Panc1 (cell line): ENCODE measurements around the gene DBP. TPM values are rescaled to one million over a fixed set of nuclear protein-coding genes. Genes with fewer than 3 reads are reported as not detected.

Source experiments
- ATAC-seq: fragments of 200-7000 bp; cut with Tn5 transposase; 2 replicates; pipeline ENCODE4 v1.9.1; 2020; ENCODE audit warnings: mild to moderate bottlenecking, moderate library complexity
- BruUV-seq: library from RNA; stranded (reverse); fragments of 400-500 nt; replicated peaks from 2 replicates; lab custom pipeline; 2021; lab: Mats Ljungman, UMichigan
- CTCF ChIA-PET: fragments of 300-600 bp; sonication (Branson Sonifier 250); formaldehyde crosslinking; loops from one replicate; lab custom pipeline; 2022; ENCODE audit warnings: antibody characterized with exemption; lab: Charles Lee
- POLR2A ChIA-PET: fragments of 300-600 bp; sonication (Branson Sonifier 250); formaldehyde crosslinking; loops from one replicate; lab custom pipeline; 2022; ENCODE audit warnings: antibody characterized with exemption; lab: Charles Lee
- DNase-seq: peaks from one replicate; pipeline ENCODE4 v3.0.0-alpha.2; 2010; ENCODE audit warnings: low read depth, low spot score
- H3K27ac ChIP-seq: 2 replicates; pipeline ENCODE4 v1.5.1; 2011; ENCODE audit warnings: mild to moderate bottlenecking, low read length, inconsistent platforms
- H3K27me3 ChIP-seq: fragments of 200-500 bp; sonication (Bioruptor generic); 2 replicates; pipeline ENCODE4 v1.6.0; 2014; ENCODE audit warnings: low read length, inconsistent platforms; ENCODE audit not compliant: control insufficient read depth, insufficient read depth
- H3K36me3 ChIP-seq: fragments of 200-500 bp; sonication (Bioruptor generic); 2 replicates; pipeline ENCODE4 v1.5.1; 2014; ENCODE audit warnings: inconsistent platforms, mild to moderate bottlenecking, low read length, moderate library complexity; ENCODE audit not compliant: control insufficient read depth, insufficient read depth
- H3K4me1 ChIP-seq: 2 replicates; pipeline ENCODE4 v1.5.1; 2011; ENCODE audit warnings: inconsistent platforms, mild to moderate bottlenecking, low read length, moderate library complexity; ENCODE audit not compliant: control insufficient read depth, insufficient read depth
- H3K4me3 ChIP-seq, 2 experiments: 2 replicates each; pipeline ENCODE4 v1.5.1; 2011 to 2012; ENCODE audit warnings: low read depth in 2 of 2, low read length in 2 of 2, mild to moderate bottlenecking in 2 of 2, inconsistent platforms in 1 of 2, moderate library complexity in 1 of 2
- H3K9me3 ChIP-seq: fragments of 200-500 bp; sonication (Bioruptor generic); 2 replicates; pipeline ENCODE4 v1.5.1; 2014; ENCODE audit warnings: low read depth, mild to moderate bottlenecking, inconsistent platforms, low read length, moderate library complexity; ENCODE audit not compliant: control insufficient read depth, insufficient read depth
- POLR2AphosphoS5 ChIP-seq: IDR thresholded peaks from 2 replicates; pipeline ENCODE4 v1.6.1; 2012; ENCODE audit warnings: mild to moderate bottlenecking, low read depth, low read length, moderate library complexity
- SIN3A ChIP-seq: IDR thresholded peaks from 2 replicates; pipeline ENCODE4 v1.6.1; 2012; ENCODE audit warnings: low read depth, mild to moderate bottlenecking, low read length, moderate library complexity, borderline replicate concordance; ENCODE audit not compliant: insufficient read depth
- TCF7L2 ChIP-seq: IDR thresholded peaks from 2 replicates; pipeline ENCODE4 v1.6.1; 2011; ENCODE audit warnings: mild to moderate bottlenecking, low read depth, low read length, inconsistent platforms
- in situ Hi-C: cut with HindIII; loops from 2 replicates; pipeline ENCODE4 v1.10.0; 2016; ENCODE audit warnings: low sequenced_read_pairs, low pct_unique_long_range_greater_than_20kb
- intact Hi-C: fragments of 100-400 bp; cut with micrococcal nuclease; formaldehyde crosslinking; loops from one replicate; pipeline ENCODE4 v1.10.0; 2022; ENCODE audit not compliant: unreplicated experiment
- total RNA-seq: library from RNA; stranded (reverse); gene quantifications from one replicate; pipeline ENCODE4 v1.2.1, GENCODE V29; 2021; ENCODE audit not compliant: unreplicated experiment
- TF ChIP-seq, protein P1 (sequence below), 2 experiments: IDR thresholded peaks; 2 replicates each; pipeline ENCODE4 v1.6.1; 2011 to 2012; ENCODE audit warnings: low read depth in 2 of 2, control low read depth in 1 of 2, low read length in 1 of 2, mild to moderate bottlenecking in 1 of 2, moderate library complexity in 1 of 2; ENCODE audit not compliant: insufficient read depth in 1 of 2
- TF ChIP-seq, protein P2 (sequence below): fragments of 450-650 bp; IDR thresholded peaks from 2 replicates; pipeline ENCODE4 v1.5.1; 2017; ENCODE audit warnings: mild to moderate bottlenecking

The DBP gene
- total RNA-seq, 1 experiment from 2014 or later: 7.4 TPM

DNA sequence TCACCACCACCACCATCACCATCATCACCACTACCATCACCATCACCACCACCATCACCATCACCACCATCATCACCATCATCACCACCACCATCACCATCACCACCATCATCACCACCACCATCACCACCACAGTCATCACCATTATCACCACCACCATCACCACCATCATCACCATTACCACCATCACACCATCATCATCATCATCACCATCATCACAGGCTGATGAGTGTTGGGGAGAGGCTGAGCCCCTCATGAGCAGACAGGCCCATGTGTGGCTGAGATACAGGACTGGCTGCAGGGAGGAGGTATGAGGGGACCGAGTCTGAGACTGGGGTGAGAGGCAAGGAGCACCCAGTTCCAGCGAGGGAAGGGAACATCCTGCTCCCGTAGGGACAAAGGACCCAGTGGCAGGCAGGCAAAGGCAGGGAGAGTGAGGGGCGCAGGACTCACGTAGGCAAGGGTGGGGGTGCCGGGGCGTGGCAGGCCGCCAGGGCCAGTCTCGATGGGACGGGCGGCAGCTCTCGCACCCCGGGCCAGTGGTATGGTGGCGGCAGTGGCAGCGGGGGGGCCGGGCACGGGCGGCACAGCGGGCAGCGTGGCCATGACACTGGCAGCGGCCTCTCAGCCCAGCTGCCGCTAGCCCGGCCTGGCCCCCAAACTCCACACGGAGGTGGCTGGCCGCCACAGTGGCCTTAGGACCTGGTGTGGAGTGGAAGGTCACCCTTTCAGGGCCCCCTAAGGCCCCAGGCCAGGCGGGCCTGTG, 32.9 kb upstream of the DBP start:
- in situ Hi-C loops (no loop called here), intact Hi-C loops (no loop called here)
- no peak for TF ChIP-seq SIN3A
- TF ChIP-seq TCF7L2: no peak
- no peak for TF ChIP-seq POLR2AphosphoS5
- TF ChIP-seq, protein P1, sequence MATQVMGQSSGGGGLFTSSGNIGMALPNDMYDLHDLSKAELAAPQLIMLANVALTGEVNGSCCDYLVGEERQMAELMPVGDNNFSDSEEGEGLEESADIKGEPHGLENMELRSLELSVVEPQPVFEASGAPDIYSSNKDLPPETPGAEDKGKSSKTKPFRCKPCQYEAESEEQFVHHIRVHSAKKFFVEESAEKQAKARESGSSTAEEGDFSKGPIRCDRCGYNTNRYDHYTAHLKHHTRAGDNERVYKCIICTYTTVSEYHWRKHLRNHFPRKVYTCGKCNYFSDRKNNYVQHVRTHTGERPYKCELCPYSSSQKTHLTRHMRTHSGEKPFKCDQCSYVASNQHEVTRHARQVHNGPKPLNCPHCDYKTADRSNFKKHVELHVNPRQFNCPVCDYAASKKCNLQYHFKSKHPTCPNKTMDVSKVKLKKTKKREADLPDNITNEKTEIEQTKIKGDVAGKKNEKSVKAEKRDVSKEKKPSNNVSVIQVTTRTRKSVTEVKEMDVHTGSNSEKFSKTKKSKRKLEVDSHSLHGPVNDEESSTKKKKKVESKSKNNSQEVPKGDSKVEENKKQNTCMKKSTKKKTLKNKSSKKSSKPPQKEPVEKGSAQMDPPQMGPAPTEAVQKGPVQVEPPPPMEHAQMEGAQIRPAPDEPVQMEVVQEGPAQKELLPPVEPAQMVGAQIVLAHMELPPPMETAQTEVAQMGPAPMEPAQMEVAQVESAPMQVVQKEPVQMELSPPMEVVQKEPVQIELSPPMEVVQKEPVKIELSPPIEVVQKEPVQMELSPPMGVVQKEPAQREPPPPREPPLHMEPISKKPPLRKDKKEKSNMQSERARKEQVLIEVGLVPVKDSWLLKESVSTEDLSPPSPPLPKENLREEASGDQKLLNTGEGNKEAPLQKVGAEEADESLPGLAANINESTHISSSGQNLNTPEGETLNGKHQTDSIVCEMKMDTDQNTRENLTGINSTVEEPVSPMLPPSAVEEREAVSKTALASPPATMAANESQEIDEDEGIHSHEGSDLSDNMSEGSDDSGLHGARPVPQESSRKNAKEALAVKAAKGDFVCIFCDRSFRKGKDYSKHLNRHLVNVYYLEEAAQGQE (IDR thresholded peaks at IDR 0.05; ENCODE audit: insufficient read depth in 1 of 2, low read depth in 2 of 2, low read length in 1 of 2): no peak
- TF ChIP-seq, protein P2, sequence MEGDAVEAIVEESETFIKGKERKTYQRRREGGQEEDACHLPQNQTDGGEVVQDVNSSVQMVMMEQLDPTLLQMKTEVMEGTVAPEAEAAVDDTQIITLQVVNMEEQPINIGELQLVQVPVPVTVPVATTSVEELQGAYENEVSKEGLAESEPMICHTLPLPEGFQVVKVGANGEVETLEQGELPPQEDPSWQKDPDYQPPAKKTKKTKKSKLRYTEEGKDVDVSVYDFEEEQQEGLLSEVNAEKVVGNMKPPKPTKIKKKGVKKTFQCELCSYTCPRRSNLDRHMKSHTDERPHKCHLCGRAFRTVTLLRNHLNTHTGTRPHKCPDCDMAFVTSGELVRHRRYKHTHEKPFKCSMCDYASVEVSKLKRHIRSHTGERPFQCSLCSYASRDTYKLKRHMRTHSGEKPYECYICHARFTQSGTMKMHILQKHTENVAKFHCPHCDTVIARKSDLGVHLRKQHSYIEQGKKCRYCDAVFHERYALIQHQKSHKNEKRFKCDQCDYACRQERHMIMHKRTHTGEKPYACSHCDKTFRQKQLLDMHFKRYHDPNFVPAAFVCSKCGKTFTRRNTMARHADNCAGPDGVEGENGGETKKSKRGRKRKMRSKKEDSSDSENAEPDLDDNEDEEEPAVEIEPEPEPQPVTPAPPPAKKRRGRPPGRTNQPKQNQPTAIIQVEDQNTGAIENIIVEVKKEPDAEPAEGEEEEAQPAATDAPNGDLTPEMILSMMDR: no peak
- Histone ChIP-seq H3K27ac (no peak overlapping the region), H3K9me3 (no peaks in the 10 kb centered on the region), H3K4me3 (no peak overlapping the region), H3K27me3 (no peaks in the 10 kb centered on the region), H3K4me1 (no peaks in the 10 kb centered on the region), H3K36me3 (no peaks in the 10 kb centered on the region)
- POLR2A ChIA-PET: no interaction called here
- DNase-seq (no peak), ATAC-seq (no peak)
- CTCF ChIA-PET: no interaction called here
- no TSS peak for BruUV-seq

DNA sequence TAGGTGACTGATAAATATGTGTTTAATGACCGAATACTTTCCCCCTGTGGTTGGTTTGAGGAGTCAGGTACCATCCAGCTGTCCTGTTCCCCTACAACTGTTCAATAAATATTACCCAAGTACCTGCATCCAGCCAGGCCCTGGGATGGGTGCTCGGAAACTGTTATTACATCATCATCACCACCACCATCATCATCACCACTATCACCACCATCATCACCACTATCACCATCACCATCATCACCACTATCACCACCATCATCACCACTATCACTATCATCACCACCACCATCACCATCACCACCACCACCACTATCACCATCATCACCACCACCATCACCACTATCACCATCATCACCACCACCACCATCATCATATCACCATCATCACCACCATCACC, 31.6 kb upstream of the DBP start:
- ATAC-seq: no peak
- TF ChIP-seq POLR2AphosphoS5: no peak
- TF ChIP-seq, protein P1 (IDR thresholded peaks at IDR 0.05; ENCODE audit: insufficient read depth in 1 of 2, low read depth in 2 of 2, low read length in 1 of 2): no peak
- no peak for TF ChIP-seq SIN3A
- no peak for TF ChIP-seq TCF7L2
- TF ChIP-seq, protein P2: no peak
- DNase-seq: no peak
- Histone ChIP-seq H3K4me1 (no peaks in the 10 kb centered on the region), H3K4me3 (no peak overlapping the region), H3K36me3 (no peaks in the 10 kb centered on the region), H3K27ac (no peak overlapping the region), H3K27me3 (no peaks in the 10 kb centered on the region), H3K9me3 (no peaks in the 10 kb centered on the region)
- ChIA-PET CTCF (no interaction called here), POLR2A (no interaction called here)
- intact Hi-C loops (no loop called here), in situ Hi-C loops (no loop called here)
- no TSS peak for BruUV-seq
